ENCODE results near the gene CDH23.

DNA sequence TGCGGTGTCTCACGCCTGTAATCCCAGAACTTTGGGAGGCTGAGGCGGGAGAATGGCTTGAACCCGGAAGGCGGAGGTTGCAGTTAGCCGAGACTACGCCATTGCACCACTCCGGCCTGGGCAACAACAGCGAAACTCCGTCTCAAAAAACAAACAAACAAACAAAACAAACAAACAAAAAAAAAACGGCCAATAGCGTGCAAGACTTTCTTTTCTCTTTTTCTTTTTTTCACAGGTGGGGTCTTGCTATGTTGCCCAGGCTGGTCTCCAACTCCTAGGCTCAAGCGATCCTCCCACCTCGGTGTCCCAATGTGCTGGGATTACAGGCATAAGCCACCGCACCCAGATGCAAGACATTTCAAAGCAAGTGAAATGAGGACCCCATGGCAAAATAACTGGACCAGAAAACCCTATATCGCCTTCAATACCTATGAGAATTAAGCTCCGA, 452.8 kb downstream of the CDH23 start:
- TF ChIP-seq GATA3 (IDR thresholded peaks at IDR 0.05; ENCODE audit: low read depth, low read length) (no peak), GATA2 (IDR thresholded peaks at IDR 0.05; ENCODE audit: low read depth, low read length) (no peak)

All from SH-SY5Y (cell line).